ENCODE results near the gene EXOC3L4. TPM values are rescaled to one million over a fixed set of nuclear protein-coding genes. Genes with fewer than 3 reads are reported as not detected.

EXOC3L4 gene
- total and polyA plus RNA-seq, 2 donors (not counting 3 experiments of a cell fraction or from before 2014, with no cell fraction given): not detected

GRCh38 chr14:103055695-103056094 lies 38.8 kb upstream of the EXOC3L4 start:
- peak overlapping the region; percentile 84 for H3K9ac ChIP-seq (replicated peaks; ENCODE audit: extremely low read depth, insufficient read depth, low read length)
- ChIA-PET POLR2A (interaction anchor here (0.7 kb wide), 2 partner anchors 30 to 75 kb away, joined by 3 to 4 read pairs; no protein-coding TSS in a partner anchor), CTCF (interaction anchor here (0.6 to 2.6 kb wide), 6 partner anchors 13 to 578 kb away, joined by 3 to 11 read pairs (median 4); no protein-coding TSS in a partner anchor)
- H3K27me3 ChIP-seq (ENCODE audit: control insufficient read depth in 2 of 2, insufficient read depth in 2 of 2, low read length in 2 of 2): no peaks in the 10 kb centered on the region
- H3K9me3 ChIP-seq (replicated peaks; ENCODE audit: control insufficient read depth, insufficient read depth, low read length): no peaks in the 10 kb centered on the region
- peak overlapping the region; percentile 93 to 96 (median 95) for H3K4me3 ChIP-seq (replicated peaks in 1 of 3; ENCODE audit: insufficient read depth in 1 of 3, low read depth in 1 of 3, low read length in 3 of 3)
- FAIRE-seq (peak; percentile 35), DNase-seq (ENCODE audit: low read depth, low spot score) (peak; percentile 62)
- H3K79me2 ChIP-seq (ENCODE audit: control insufficient read depth, insufficient read depth, low read length): peaks cover 58% of the 10 kb centered on the region
- H3K4me1 ChIP-seq (ENCODE audit: control insufficient read depth, extremely low read depth, insufficient read depth, low read length): peaks cover 22% of the 10 kb centered on the region
- H3K27ac ChIP-seq (ENCODE audit: insufficient read depth, low read depth, low read length): peak overlapping the region; percentile 91
- H3K9me1 ChIP-seq (replicated peaks; ENCODE audit: control insufficient read depth, extremely low read depth, insufficient read depth, low read length): no peaks in the 10 kb centered on the region
- intact Hi-C loops (cut with micrococcal nuclease) (loop anchor here (1.0 to 5.0 kb wide), 5 partner anchors 11 to 83 kb away; no protein-coding TSS in a partner anchor), dilution Hi-C loops (cut with MboI; ENCODE audit: extremely low pct_ligation_motif_present, low sequenced_read_pairs) (no loop called here)
- H3K36me3 ChIP-seq (ENCODE audit: control insufficient read depth in 2 of 2, extremely low read depth in 1 of 2, insufficient read depth in 2 of 2, low read length in 2 of 2): no peaks in the 10 kb centered on the region
- BruUV-seq (replicated peaks): TSS peak; percentile 48
- peak overlapping the region; percentile 95 for H3K4me2 ChIP-seq (ENCODE audit: insufficient read depth, low read length)
- H4K20me1 ChIP-seq (replicated peaks; ENCODE audit: control insufficient read depth, extremely low read depth, insufficient read depth, low read length): peaks cover 8% of the 10 kb centered on the region
- TF ChIP-seq GATA2 (IDR thresholded peaks at IDR 0.05; ENCODE audit: insufficient read depth, insufficient read length, low read depth, low read length) (no peak), JUN (IDR thresholded peaks at IDR 0.05; ENCODE audit: borderline replicate concordance, insufficient read depth, insufficient read length, low read depth) (no peak), FOS (IDR thresholded peaks at IDR 0.05; ENCODE audit: borderline replicate concordance, insufficient read depth, low read length) (no peak), POLR2A (IDR thresholded peaks at IDR 0.05; ENCODE audit: low read depth, low read length) (no peak)
- no peak overlapping the region for H2AFZ ChIP-seq (ENCODE audit: low read depth, low read length)

- H3K4me1 ChIP-seq (ENCODE audit: control insufficient read depth, extremely low read depth, insufficient read depth, low read length): peaks cover 22% of the 10 kb centered on the region
- POLR2A ChIA-PET: interaction anchor here (0.5 to 1.2 kb wide), 6 partner anchors 18 to 76 kb away, joined by 3 to 8 read pairs (median 4); no protein-coding TSS in a partner anchor
- FAIRE-seq: peak; percentile 76
Measured at GRCh38 chr14:103056322-103057027, 38.0 kb upstream of the EXOC3L4 start.

More at GRCh38 chr14:103056322-103057027, 38.0 kb upstream of the EXOC3L4 start:
- H3K4me2 ChIP-seq (ENCODE audit: insufficient read depth, low read length): peak overlapping the region; percentile 95
- H2AFZ ChIP-seq (ENCODE audit: low read depth, low read length): peak overlapping the region; percentile 42
- H3K9me3 ChIP-seq (replicated peaks; ENCODE audit: control insufficient read depth, insufficient read depth, low read length): no peaks in the 10 kb centered on the region
- peaks cover 50% of the 10 kb centered on the region for H3K79me2 ChIP-seq (ENCODE audit: control insufficient read depth, insufficient read depth, low read length)
- H3K4me3 ChIP-seq (replicated peaks in 1 of 3; ENCODE audit: insufficient read depth in 1 of 3, low read depth in 1 of 3, low read length in 3 of 3): peak overlapping the region; percentile 93 to 96 (median 95)
- dilution Hi-C loops (cut with MboI; ENCODE audit: extremely low pct_ligation_motif_present, low sequenced_read_pairs) (no loop called here), intact Hi-C loops (cut with micrococcal nuclease) (loop anchor here (1.0 to 5.0 kb wide), 5 partner anchors 10 to 84 kb away; no protein-coding TSS in a partner anchor)
- H3K36me3 ChIP-seq (ENCODE audit: control insufficient read depth in 2 of 2, extremely low read depth in 1 of 2, insufficient read depth in 2 of 2, low read length in 2 of 2): no peaks in the 10 kb centered on the region
- no TSS peak for BruUV-seq (replicated peaks)
- no peaks in the 10 kb centered on the region for H3K9me1 ChIP-seq (replicated peaks; ENCODE audit: control insufficient read depth, extremely low read depth, insufficient read depth, low read length)
- peaks cover 8% of the 10 kb centered on the region for H4K20me1 ChIP-seq (replicated peaks; ENCODE audit: control insufficient read depth, extremely low read depth, insufficient read depth, low read length)
- H3K27me3 ChIP-seq (ENCODE audit: control insufficient read depth in 2 of 2, insufficient read depth in 2 of 2, low read length in 2 of 2): no peaks in the 10 kb centered on the region
- TF ChIP-seq FOS (IDR thresholded peaks at IDR 0.05; ENCODE audit: borderline replicate concordance, insufficient read depth, low read length) (no peak), GATA2 (IDR thresholded peaks at IDR 0.05; ENCODE audit: insufficient read depth, insufficient read length, low read depth, low read length) (no peak), POLR2AphosphoS5 (IDR thresholded peaks at IDR 0.05; ENCODE audit: insufficient read depth, low read depth, low read length) (peak; percentile 80), POLR2A (IDR thresholded peaks at IDR 0.05; ENCODE audit: low read depth, low read length) (peak; percentile 70)
- CTCF ChIA-PET: interaction anchor here (0.7 to 2.6 kb wide), 7 partner anchors 12 to 130 kb away, joined by 3 to 11 read pairs (median 6); no protein-coding TSS in a partner anchor
- H3K27ac ChIP-seq (ENCODE audit: insufficient read depth, low read depth, low read length): peak overlapping the region; percentile 91
- peak overlapping the region; percentile 86 for H3K9ac ChIP-seq (replicated peaks; ENCODE audit: extremely low read depth, insufficient read depth, low read length)
- peak; percentile 88 for DNase-seq (ENCODE audit: low read depth, low spot score)
